ENCODE results near the gene BNIP2.

DNA sequence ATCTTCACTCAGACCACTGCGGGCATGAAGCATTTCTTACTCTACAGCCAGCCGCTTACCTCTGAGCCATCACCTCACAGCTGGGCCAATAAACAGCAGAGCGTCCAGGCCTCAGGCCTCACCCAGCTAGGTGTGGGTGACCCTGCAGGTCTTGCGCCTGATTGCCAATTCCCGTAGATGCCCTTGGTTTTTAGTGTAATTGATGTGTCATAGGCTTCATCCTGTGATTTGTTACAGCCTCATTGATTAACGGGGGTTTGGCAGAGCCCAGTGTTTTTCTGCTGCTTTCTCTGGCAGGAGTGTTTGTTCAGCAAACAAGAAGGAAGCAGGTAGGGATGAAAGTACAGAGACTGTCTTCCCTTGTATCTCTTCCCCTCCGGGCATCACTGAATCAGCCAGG, 49.6 kb upstream of the BNIP2 start:
- no peak for TF ChIP-seq SIN3A (IDR thresholded peaks at IDR 0.05; ENCODE audit: low read depth)
- TF ChIP-seq CTCF (IDR thresholded peaks at IDR 0.05 in 2 of 3, conservative IDR thresholded peaks at IDR 0.05 in 1 of 3; ENCODE audit: borderline replicate concordance in 1 of 3, insufficient read depth in 1 of 3, low read depth in 2 of 3, low read length in 2 of 3) = no peak
- no peak for TF ChIP-seq ZFX (IDR thresholded peaks at IDR 0.05)
- TF ChIP-seq POLR2AphosphoS5 (IDR thresholded peaks at IDR 0.05; ENCODE audit: low read depth, low read length) = no peak
- TF ChIP-seq, protein P1, sequence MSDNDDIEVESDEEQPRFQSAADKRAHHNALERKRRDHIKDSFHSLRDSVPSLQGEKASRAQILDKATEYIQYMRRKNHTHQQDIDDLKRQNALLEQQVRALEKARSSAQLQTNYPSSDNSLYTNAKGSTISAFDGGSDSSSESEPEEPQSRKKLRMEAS (IDR thresholded peaks at IDR 0.05) = no peak

Data from HCT116 (cell line).